Astrocyte of the cerebellum (primary cell): ENCODE results near the gene HDGFL1.

Source experiments
- DNase-seq: peaks from one replicate; pipeline ENCODE4 v3.0.0-alpha.2; 2011; ENCODE audit warnings: low read depth
- H3K4me3 ChIP-seq: 2 replicates; pipeline ENCODE4 v1.5.1; 2011; ENCODE audit warnings: mild to moderate bottlenecking, low read depth, low read length, moderate library complexity
- CTCF ChIP-seq: IDR thresholded peaks from 2 replicates; pipeline ENCODE4 v1.5.1; 2012; ENCODE audit warnings: low read length, low read depth, moderate library complexity, mild to moderate bottlenecking; ENCODE audit errors: missing control alignments
- in situ Hi-C: cut with HindIII; loops from 2 replicates; pipeline ENCODE4 v1.10.0; 2017; ENCODE audit warnings: low sequenced_read_pairs

Gene HDGFL1

GRCh38 chr6:22582417-22583205 lies 13.2 kb downstream of the HDGFL1 start:
- no peak for TF ChIP-seq CTCF
- no peak overlapping the region for H3K4me3 ChIP-seq
- no peak for DNase-seq
- in situ Hi-C loops = no loop called here

GRCh38 chr6:22583230-22583629 lies 13.9 kb downstream of the HDGFL1 start:
- no peak for DNase-seq
- in situ Hi-C loops = no loop called here
- H3K4me3 ChIP-seq = no peak overlapping the region
- TF ChIP-seq CTCF = no peak

- no peak for DNase-seq
- TF ChIP-seq CTCF = no peak
- H3K4me3 ChIP-seq = no peak overlapping the region
- in situ Hi-C loops = no loop called here
Observed at GRCh38 chr6:22583927-22584326, 14.6 kb downstream of the HDGFL1 start.

DNA sequence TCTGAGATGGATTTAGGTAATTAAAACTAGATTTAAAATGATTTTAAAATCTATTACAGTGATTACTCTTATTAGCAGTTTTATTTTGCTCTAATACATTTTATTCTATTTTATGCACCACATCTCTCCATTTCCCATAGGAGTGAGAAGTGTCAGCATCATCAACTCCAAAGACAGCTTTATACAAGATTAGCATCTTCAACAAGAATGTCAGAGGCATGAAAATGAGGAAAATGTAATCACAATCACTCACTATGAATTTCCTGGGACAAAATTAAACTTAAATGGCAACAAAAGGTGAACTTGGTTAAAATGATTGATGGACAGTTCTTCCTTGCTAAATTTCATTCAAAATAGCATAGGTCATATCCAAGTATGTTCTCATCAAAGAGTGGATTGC lies 19.8 kb downstream of the HDGFL1 start:
- in situ Hi-C loops = no loop called here
- DNase-seq = no peak
- no peak overlapping the region for H3K4me3 ChIP-seq
- TF ChIP-seq CTCF = no peak

- TF ChIP-seq CTCF = no peak
- no peak overlapping the region for H3K4me3 ChIP-seq
- DNase-seq = no peak
- in situ Hi-C loops = no loop called here
Observed at GRCh38 chr6:22590423-22590822, 21.1 kb downstream of the HDGFL1 start.

- H3K4me3 ChIP-seq = no peak overlapping the region
- TF ChIP-seq CTCF = no peak
- DNase-seq = no peak
- in situ Hi-C loops = no loop called here
Observed at GRCh38 chr6:22593895-22594294, 24.5 kb downstream of the HDGFL1 start.
